Heart right ventricle (tissue), 16 donors: ENCODE results near the gene ASPSCR1. TPM values are rescaled to one million over a fixed set of nuclear protein-coding genes. Genes with fewer than 3 reads are reported as not detected.

Experiments
- ATAC-seq, 8 donors: fragments of 200-7000 bp; cut with Tn5 transposase; one replicate each; pipeline ENCODE4 v1.9.1; 2020; ENCODE audit warnings: mild to moderate bottlenecking in 8 of 8, moderate library complexity in 8 of 8, moderate number of reproducible peaks in 1 of 8
- DNase-seq, 2 donors: peaks; one replicate each; pipeline ENCODE4 v3.0.0-alpha.2; 2020
- H3K27ac ChIP-seq, 10 donors: fragments of 200-600 bp; sonication (generic) in 2 of 10; one replicate each; pipeline versions ENCODE4 v1.5.0 to v1.8.0; 2020 to 2022; ENCODE audit warnings: mild to moderate bottlenecking in 3 of 10
- H3K27me3 ChIP-seq, 7 donors: fragments of 200-600 bp; one replicate each; pipeline ENCODE4 v1.8.0; 2021 to 2022; ENCODE audit warnings: mild to moderate bottlenecking in 2 of 7
- H3K36me3 ChIP-seq, 9 donors: fragments of 200-600 bp; sonication (generic) in 1 of 9; one replicate each; pipeline versions ENCODE4 v1.5.0 to v1.8.0; 2020 to 2022; ENCODE audit warnings: mild to moderate bottlenecking in 2 of 9
- H3K4me1 ChIP-seq, 9 donors: fragments of 200-600 bp; sonication (generic) in 1 of 9; one replicate each; pipeline versions ENCODE4 v1.5.0 to v1.8.0; 2020 to 2022; ENCODE audit warnings: mild to moderate bottlenecking in 4 of 9
- H3K4me3 ChIP-seq, 10 donors: fragments of 200-600 bp; sonication (generic) in 2 of 10; one replicate each; pipeline versions ENCODE4 v1.5.0 to v1.8.0; 2020 to 2022; ENCODE audit warnings: mild to moderate bottlenecking in 7 of 10, moderate library complexity in 2 of 10
- H3K9me3 ChIP-seq, 11 donors: fragments of 200-600 bp in 10 of 11; sonication (generic) in 2 of 11; one replicate each; pipeline versions ENCODE4 v1.5.0 to v1.8.0; 2013 to 2022; ENCODE audit warnings: mild to moderate bottlenecking in 2 of 11, control low read depth in 1 of 11, moderate library complexity in 1 of 11
- CTCF ChIP-seq, 9 donors: fragments of 200-600 bp; sonication (generic) in 2 of 9; IDR thresholded peaks; one replicate each; pipeline versions ENCODE4 v1.5.0 to v1.8.0; 2021 to 2022; ENCODE audit warnings: antibody characterized with exemption in 9 of 9, mild to moderate bottlenecking in 5 of 9, moderate library complexity in 1 of 9
- WGBS, 2 donors: extraction: QIAGEN DNeasy Blood & Tissue Kit; methylation state at CpG; one replicate each; pipeline ENCODE4 v1.1.7; 2013; ENCODE audit warnings: inconsistent platforms in 1 of 2; 5-methylcytosine and 5-hydroxymethylcytosine counted together
- intact Hi-C, 10 donors: fragments of 100-400 bp; cut with DNase I; formaldehyde crosslinking; loops; one replicate each; pipeline versions ENCODE4 v1.11.1 to v1.14.2; 2022
- polyA plus RNA-seq, 2 donors: library from polyadenylated mRNA; stranded (reverse); fragments of 200-250 nt; gene quantifications; one replicate each; pipeline ENCODE4 v1.2.3, GENCODE V29; 2013
- total RNA-seq, 10 donors: library from RNA; stranded (reverse); fragmentation: NEBNext Ultra II Directional in 3 of 10; extraction: Animal tissue kit (Norgen Biotek cat#: 25700) in 3 of 10; gene quantifications; one replicate each; pipeline versions ENCODE4 v1.2.1 to v1.2.4, GENCODE V29; 2021 to 2023
- donor health status: Arrhythmogenic right ventricular cardiomyopathy.
- donor health status: ischemic (EF 13 %, LVEDD 7.1; RV severe dilation, severe dysfunction).
- donor health status: healthy with polysubstance abuse.
- donor health status: DM: no; HTN: yes; CAD: no.
- donor health status: DM: no; HTN: no; CAD: no.
- donor health status: ischemic (EF 25% LVEDD 6.9; RV normal size, moderate dysfunction).
- donor health status: ischemic (EF 25% LVEDD 5.7; RV mildly dilated, moderate dysfunction).
- donor health status: healthy.
- donor health status: DM: yes; HTN: yes; CAD: no.
- donor health status: Ischemic cardiomyopathy.
- donor health status: ischemic (EF 35%, LVEDD 5.7; RV mildly dilated, moderate dysfunction).
- donor health status: nonischemic (EF 11% LVEDD 7.7; RV severe dilation, severe dysfunction).
- donor health status: DM: yes; HTN: yes; CAD: no.
- donor health status: PGD.
- donor health status: ischemic (EF 29% LVEDD 5.4; RV normal size, mild dysfunction).
- donor health status: nonischemic (EF 23%, LVEDD 6.1; RV moderate dilation, normal function).

Gene ASPSCR1
- total and polyA plus RNA-seq, 12 donors: 19.9 to 115 (median 25.1) TPM

GRCh38 chr17:82039695-82040299 is 62.4 kb downstream of the ASPSCR1 start:
- DNase-seq (no peak), ATAC-seq (no peak)
- no peak overlapping the region for H3K27ac ChIP-seq
- TF ChIP-seq CTCF (IDR thresholded peaks at IDR 0.05): no peak
- peaks cover 4 to 22% (median 18%) of the 10 kb centered on the region in 9 donors for H3K4me1 ChIP-seq
- H3K27me3 ChIP-seq: no peaks in the 10 kb centered on the region
- peaks cover 0 to 9% (median 0%) of the 10 kb centered on the region in 9 donors for H3K36me3 ChIP-seq
- intact Hi-C loops: loop anchor here in 4 of 10 donors (5.0 to 10.0 kb wide), 3 partner anchors 58 to 285 kb away; partner anchors contain the start of gene FASN (in 2 of the 4)
- WGBS, 2 donors: 83 to 89% methylated on average over 8 of the region's 8 CpGs
- H3K9me3 ChIP-seq: no peaks in the 10 kb centered on the region
- H3K4me3 ChIP-seq: no peak overlapping the region

GRCh38 chr17:82041144-82041814 is 63.9 kb downstream of the ASPSCR1 start:
- intact Hi-C loops: loop anchor here in 1 of 10 donors (10.0 kb wide), 1 partner anchor 64 kb away; no protein-coding TSS in a partner anchor
- 86 to 88% methylated on average over 17 of the region's 17 CpGs for WGBS, 2 donors

GRCh38 chr17:82042649-82043048 is 65.2 kb downstream of the ASPSCR1 start:
- 88 to 89% methylated on average over 9 of the region's 9 CpGs for WGBS, 2 donors
- DNase-seq: no peak
- H3K27ac ChIP-seq: no peak overlapping the region
- no peaks in the 10 kb centered on the region for H3K27me3 ChIP-seq
- ATAC-seq: no peak
- peaks cover 0 to 7% (median 5%) of the 10 kb centered on the region in 9 donors for H3K4me1 ChIP-seq
- no peak overlapping the region for H3K4me3 ChIP-seq
- TF ChIP-seq CTCF (IDR thresholded peaks at IDR 0.05): no peak
- H3K36me3 ChIP-seq: peaks cover 0 to 11% (median 0%) of the 10 kb centered on the region in 9 donors
- intact Hi-C loops: loop anchor here in 1 of 10 donors (10.0 kb wide), 1 partner anchor 62 kb away; no protein-coding TSS in a partner anchor
- H3K9me3 ChIP-seq: no peaks in the 10 kb centered on the region

More at GRCh38 chr17:82041144-82041814, 63.9 kb downstream of the ASPSCR1 start:
- Histone ChIP-seq H3K4me1 (peaks cover 4 to 17% (median 13%) of the 10 kb centered on the region in 9 donors), H3K4me3 (no peak overlapping the region), H3K36me3 (no peaks in the 10 kb centered on the region), H3K27ac (no peak overlapping the region), H3K9me3 (no peaks in the 10 kb centered on the region), H3K27me3 (no peaks in the 10 kb centered on the region)
- no peak for TF ChIP-seq CTCF (IDR thresholded peaks at IDR 0.05)
- DNase-seq (no peak), ATAC-seq (no peak)

GRCh38 chr17:82043507-82043906 is 66.1 kb downstream of the ASPSCR1 start:
- Histone ChIP-seq H3K9me3 (no peaks in the 10 kb centered on the region), H3K27me3 (no peaks in the 10 kb centered on the region), H3K4me3 (no peak overlapping the region), H3K36me3 (peaks cover 0 to 19% (median 0%) of the 10 kb centered on the region in 9 donors), H3K4me1 (no peaks in the 10 kb centered on the region), H3K27ac (no peak overlapping the region)
- intact Hi-C loops: loop anchor here in 1 of 10 donors (10.0 kb wide), 1 partner anchor 61 kb away; no protein-coding TSS in a partner anchor
- DNase-seq (no peak), ATAC-seq (no peak)
- TF ChIP-seq CTCF (IDR thresholded peaks at IDR 0.05): no peak
- WGBS, 2 donors: 52 to 63% methylated on average over 16 of the region's 16 CpGs
